Liver (tissue), 9 donors: ENCODE results near the gene MYMK. TPM values are rescaled to one million over a fixed set of nuclear protein-coding genes. Genes with fewer than 3 reads are reported as not detected.
A peak's percentile ranks its signal among the peaks of the same experiment; 100 is the strongest.

Source experiments
- DNase-seq: peaks from one replicate; pipeline ENCODE4 v3.0.0-alpha.2; 2017; ENCODE audit warnings: low spot score
- H3K27ac ChIP-seq, 2 donors: one replicate each; pipeline ENCODE4 v1.7.0; 2013; ENCODE audit warnings: inconsistent platforms in 2 of 2, low read length in 2 of 2, control low read depth in 1 of 2, low read depth in 1 of 2, mild to moderate bottlenecking in 1 of 2
- H3K27me3 ChIP-seq, 4 donors: one replicate each; pipeline versions ENCODE4 v1.6.1 to v1.7.0; 2013; ENCODE audit warnings: low read length in 3 of 4, inconsistent platforms in 1 of 4, mild to moderate bottlenecking in 1 of 4, moderate library complexity in 1 of 4; ENCODE audit not compliant: control insufficient read depth in 4 of 4, insufficient read depth in 4 of 4
- H3K36me3 ChIP-seq, 4 donors: one replicate each; pipeline versions ENCODE4 v1.6.1 to v1.7.0; 2013; ENCODE audit warnings: low read length in 3 of 4, mild to moderate bottlenecking in 3 of 4, low read depth in 1 of 4, moderate library complexity in 1 of 4; ENCODE audit not compliant: control insufficient read depth in 4 of 4, insufficient read depth in 3 of 4
- H3K4me1 ChIP-seq, 4 donors: one replicate each; pipeline versions ENCODE4 v1.6.1 to v1.7.0; 2013; ENCODE audit warnings: low read length in 3 of 4, mild to moderate bottlenecking in 3 of 4, moderate library complexity in 1 of 4; ENCODE audit not compliant: control insufficient read depth in 4 of 4, insufficient read depth in 4 of 4
- H3K4me3 ChIP-seq, 3 donors: one replicate each; pipeline versions ENCODE4 v1.6.1 to v1.7.0; 2013; ENCODE audit warnings: low read length in 3 of 3, control low read depth in 1 of 3, low read depth in 1 of 3, mild to moderate bottlenecking in 1 of 3
- H3K9ac ChIP-seq, 2 donors: one replicate each; pipeline ENCODE4 v1.7.0; 2013; ENCODE audit warnings: low read length in 2 of 2, mild to moderate bottlenecking in 2 of 2, moderate library complexity in 2 of 2, control low read depth in 1 of 2, low read depth in 1 of 2
- H3K9me3 ChIP-seq, 4 donors: one replicate each; pipeline versions ENCODE4 v1.6.1 to v1.7.0; 2013; ENCODE audit warnings: low read length in 3 of 4; ENCODE audit not compliant: control insufficient read depth in 4 of 4
- ATF3 ChIP-seq: IDR thresholded peaks from 2 replicates; pipeline ENCODE4 v1.6.1; 2016; ENCODE audit warnings: antibody characterized with exemption
- EGR1 ChIP-seq, 2 donors: IDR thresholded peaks; 2 replicates each; pipeline ENCODE4 v1.6.1; 2016 to 2018; ENCODE audit warnings: antibody characterized with exemption in 2 of 2, low read depth in 2 of 2
- FOXA1 ChIP-seq: IDR thresholded peaks from 2 replicates; pipeline ENCODE4 v1.6.1; 2016; ENCODE audit warnings: antibody characterized with exemption
- FOXA2 ChIP-seq: IDR thresholded peaks from 2 replicates; pipeline ENCODE4 v1.6.1; 2016; ENCODE audit warnings: antibody characterized with exemption
- GABPA ChIP-seq, 2 donors: IDR thresholded peaks in 1 of 2; conservative IDR thresholded peaks in 1 of 2; 2 replicates each; pipeline ENCODE4 v1.6.1; 2016; ENCODE audit warnings: antibody characterized with exemption in 2 of 2, mild to moderate bottlenecking in 1 of 2, moderate library complexity in 1 of 2
- HNF4A ChIP-seq, 2 donors: conservative IDR thresholded peaks; 2 replicates each; pipeline ENCODE4 v1.6.1; 2016; ENCODE audit warnings: antibody characterized with exemption in 2 of 2, mild to moderate bottlenecking in 2 of 2
- HNF4G ChIP-seq: IDR thresholded peaks from 2 replicates; pipeline ENCODE4 v1.6.1; 2016; ENCODE audit warnings: antibody characterized with exemption
- JUND ChIP-seq, 2 donors: IDR thresholded peaks; 2 replicates each; pipeline ENCODE4 v1.6.1; 2016; ENCODE audit warnings: antibody characterized with exemption in 2 of 2
- MAX ChIP-seq: IDR thresholded peaks from 2 replicates; pipeline ENCODE4 v1.6.1; 2016; ENCODE audit warnings: antibody characterized with exemption
- NR2F2 ChIP-seq: IDR thresholded peaks from 2 replicates; pipeline ENCODE4 v1.6.1; 2016; ENCODE audit warnings: antibody characterized with exemption
- RAD21 ChIP-seq, 2 donors: IDR thresholded peaks; 2 replicates each; pipeline ENCODE4 v1.6.1; 2016; ENCODE audit warnings: antibody characterized with exemption in 2 of 2, mild to moderate bottlenecking in 2 of 2
- REST ChIP-seq: IDR thresholded peaks from 2 replicates; pipeline ENCODE4 v1.6.1; 2016; ENCODE audit warnings: antibody characterized with exemption, mild to moderate bottlenecking
- SP1 ChIP-seq: IDR thresholded peaks from 2 replicates; pipeline ENCODE4 v1.6.1; 2018; ENCODE audit warnings: antibody characterized with exemption, mild to moderate bottlenecking
- TAF1 ChIP-seq: conservative IDR thresholded peaks from 2 replicates; pipeline ENCODE4 v1.6.1; 2016; ENCODE audit warnings: antibody characterized with exemption, mild to moderate bottlenecking
- ZBTB33 ChIP-seq: IDR thresholded peaks from 2 replicates; pipeline ENCODE4 v1.6.1; 2016; ENCODE audit warnings: antibody characterized with exemption
- WGBS: extraction: QIAGEN DNeasy Blood & Tissue Kit; methylation state at CpG from one replicate; pipeline ENCODE4 v1.1.7; 2013; 5-methylcytosine and 5-hydroxymethylcytosine counted together
- polyA plus RNA-seq, 2 donors: library from polyadenylated mRNA; stranded (reverse) in 1 of 2; unstranded in 1 of 2; fragments of 200-250 nt in 1 of 2; fragments of >200 nt in 1 of 2; fragmentation: Nextera tagmentation in 1 of 2; extraction: Ambion mirVana in 1 of 2; gene quantifications; one replicate each; pipeline versions ENCODE4 v1.2.1 to v1.2.3, GENCODE V29; 2013 to 2015
- total RNA-seq, 2 donors: library from RNA; depleted of rRNA; stranded (reverse); fragments of >200 nt; gene quantifications; one replicate each; pipeline ENCODE4 v1.2.3, GENCODE V29; 2014
- donor health status: healthy.
- donor health status: healthy.
- donor health status: healthy.
- donor health status: healthy.
- donor health status: healthy.

MYMK gene
- total and polyA plus RNA-seq, 4 donors = not detected

- TF ChIP-seq HNF4A (conservative IDR thresholded peaks at IDR 0.05) = no peak
- TF ChIP-seq RAD21 (IDR thresholded peaks at IDR 0.05) = peak in 1 of 2 donors; percentile 23
- no peak for TF ChIP-seq ZBTB33
- H3K9me3 ChIP-seq = no peaks in the 10 kb centered on the region
- H3K27ac ChIP-seq = peak within 1 kb of the TSS; percentile 36 to 50
- no peaks in the 10 kb centered on the region for H3K36me3 ChIP-seq
- peak within 1 kb of the TSS in 2 of 3 donors; percentile 18 to 52 for H3K4me3 ChIP-seq
- peak within 1 kb of the TSS in 1 of 2 donors; percentile 38 for H3K9ac ChIP-seq
- 2% methylated on average over 84 of the region's 84 CpGs for WGBS
- H3K4me1 ChIP-seq = peaks cover 0 to 15% (median 7%) of the 10 kb centered on the region in 4 donors
- peak; percentile 75 for DNase-seq
- no peaks in the 10 kb centered on the region for H3K27me3 ChIP-seq
Measured at GRCh38 chr9:133478851-133479711, 45.7 kb downstream of the MYMK start, which contains the start of gene SLC2A6. Gene SLC2A6, minus strand, starts transcription at chr9:133479099. Its CDS starts 40 bp downstream, at chr9:133479059.

GRCh38 chr9:133477992-133478850 is 46.5 kb downstream of the MYMK start:
- TF ChIP-seq MAX (no peak), NR2F2 (no peak), EGR1 (IDR thresholded peaks at IDR 0.05; ENCODE audit: low read depth in 2 of 2) (no peak), ATF3 (no peak), FOXA1 (no peak)
- Histone ChIP-seq H3K9me3 (no peaks in the 10 kb centered on the region), H3K36me3 (no peaks in the 10 kb centered on the region), H3K27me3 (no peaks in the 10 kb centered on the region), H3K4me1 (peaks cover 0 to 15% (median 7%) of the 10 kb centered on the region in 4 donors), H3K9ac (peak overlapping the region in 1 of 2 donors; percentile 38), H3K4me3 (peak overlapping the region in 1 of 3 donors; percentile 52), H3K27ac (peak overlapping the region; percentile 36 to 50)
- DNase-seq = no peak
- 38% methylated on average over 17 of the region's 17 CpGs for WGBS

- H3K27ac ChIP-seq = no peak overlapping the region
- H3K4me3 ChIP-seq = no peak overlapping the region
- no peak for DNase-seq
- no peaks in the 10 kb centered on the region for H3K36me3 ChIP-seq
- peaks cover 0 to 15% (median 7%) of the 10 kb centered on the region in 4 donors for H3K4me1 ChIP-seq
- WGBS = 85% methylated on average over 4 of the region's 4 CpGs
- no peak overlapping the region for H3K9ac ChIP-seq
- no peaks in the 10 kb centered on the region for H3K9me3 ChIP-seq
- H3K27me3 ChIP-seq = no peaks in the 10 kb centered on the region
- TF ChIP-seq ATF3 (no peak), EGR1 (IDR thresholded peaks at IDR 0.05; ENCODE audit: low read depth in 2 of 2) (no peak), HNF4A (conservative IDR thresholded peaks at IDR 0.05) (no peak), NR2F2 (no peak), REST (no peak), ZBTB33 (no peak), FOXA2 (no peak), SP1 (no peak), HNF4G (no peak), FOXA1 (no peak), JUND (IDR thresholded peaks at IDR 0.05) (no peak), GABPA (IDR thresholded peaks at IDR 0.05 in 1 of 2, conservative IDR thresholded peaks at IDR 0.05 in 1 of 2) (no peak), TAF1 (no peak), MAX (no peak)
Measured at GRCh38 chr9:133477461-133477860, 47.3 kb downstream of the MYMK start.
